Activated CD8-positive, alpha-beta memory T cell treated with anti-CD3 and anti-CD28 coated beads for 36 hours (primary cell): Measurements from ENCODE around the gene EIF4ENIF1. TPM values are rescaled to one million over a fixed set of nuclear protein-coding genes. Genes with fewer than 3 reads are reported as not detected.
"Not testable (repeated sequence)": the region's sequence is repeated elsewhere in the genome, so short reads cannot be mapped to it uniquely, and the experiment has no call there.

Source experiments
- CTCF ChIA-PET: fragments of 350-600 bp; sonication (Branson Sonifier 250); formaldehyde crosslinking; loops from one replicate; lab custom pipeline; 2021; ENCODE audit warnings: antibody characterized with exemption; lab: Charles Lee
- POLR2A ChIA-PET: fragments of 350-600 bp; sonication (Branson Sonifier 250); formaldehyde crosslinking; loops from one replicate; lab custom pipeline; 2021; ENCODE audit warnings: antibody characterized with exemption; lab: Charles Lee
- total RNA-seq, 2 experiments: library from RNA; stranded (reverse); gene quantifications; one replicate each; pipeline ENCODE4 v1.2.3, GENCODE V29; 2021

EIF4ENIF1 gene
- 10 to 100 TPM; 46.1 to 54.0 TPM for total RNA-seq

- CTCF ChIA-PET: interaction anchor here (1.0 to 1.1 kb wide), 2 partner anchors 47 to 130 kb away, joined by 3 read pairs; no protein-coding TSS in a partner anchor
- POLR2A ChIA-PET: interaction anchor here (1.0 to 1.8 kb wide), 3 partner anchors 47 to 150 kb away, joined by 3 to 4 read pairs (median 3); no protein-coding TSS in a partner anchor
These were observed at the start of gene EIF4ENIF1 for GRCh38 chr22:31489632-31490495. Gene EIF4ENIF1, minus strand, starts transcription at chr22:31489842. Its CDS starts 1,124 bp downstream, at chr22:31488718.

- ChIA-PET CTCF (interaction anchor here (0.7 to 1.1 kb wide), 4 partner anchors 13 to 48 kb away, joined by 3 to 5 read pairs (median 3); no protein-coding TSS in a partner anchor), POLR2A (interaction anchor here (0.6 kb wide), 1 partner anchor 12 kb away, joined by 3 read pairs; no protein-coding TSS in a partner anchor)
These were observed 49.2 kb upstream of the EIF4ENIF1 start for GRCh38 chr22:31538815-31539214.

DNA sequence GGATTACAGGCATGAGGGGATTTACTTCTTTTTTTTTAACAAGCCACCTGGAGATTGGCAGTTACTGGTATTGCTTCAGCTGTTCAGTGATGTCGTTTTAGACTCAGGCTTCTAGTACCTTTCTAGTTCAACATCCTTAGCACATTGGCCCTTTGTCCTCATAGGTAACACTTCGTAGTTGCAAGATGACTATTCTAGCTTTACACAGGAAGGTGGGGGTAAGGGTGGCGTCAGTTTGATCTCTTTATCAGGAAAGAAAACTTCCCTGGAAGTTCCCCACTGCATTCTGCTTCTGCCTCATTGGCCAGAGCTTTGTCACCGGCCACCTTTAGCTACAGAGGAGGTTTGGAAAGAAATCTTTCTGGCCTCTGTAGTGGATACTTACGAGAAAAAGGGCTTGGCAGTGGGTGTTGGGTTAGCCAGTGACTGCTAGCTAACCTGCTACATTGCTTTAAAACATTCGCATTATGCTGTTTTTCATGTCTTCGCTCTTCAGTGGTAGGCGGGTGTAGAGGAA lies 47.4 kb upstream of the EIF4ENIF1 start:
- ChIA-PET POLR2A (interaction anchor here (0.6 to 1.4 kb wide), 3 partner anchors 13 to 48 kb away, joined by 3 to 4 read pairs (median 3); no protein-coding TSS in a partner anchor), CTCF (interaction anchor here (1.0 to 2.8 kb wide), 3 partner anchors 11 to 48 kb away, joined by 3 to 8 read pairs (median 6); partner anchors contain the start of gene EIF4ENIF1)

GRCh38 chr22:31533374-31533773 lies 43.7 kb upstream of the EIF4ENIF1 start:
- ChIA-PET POLR2A (interaction anchor here (0.6 kb wide), 1 partner anchor 12 kb away, joined by 3 read pairs; no protein-coding TSS in a partner anchor), CTCF (no interaction called here)

DNA sequence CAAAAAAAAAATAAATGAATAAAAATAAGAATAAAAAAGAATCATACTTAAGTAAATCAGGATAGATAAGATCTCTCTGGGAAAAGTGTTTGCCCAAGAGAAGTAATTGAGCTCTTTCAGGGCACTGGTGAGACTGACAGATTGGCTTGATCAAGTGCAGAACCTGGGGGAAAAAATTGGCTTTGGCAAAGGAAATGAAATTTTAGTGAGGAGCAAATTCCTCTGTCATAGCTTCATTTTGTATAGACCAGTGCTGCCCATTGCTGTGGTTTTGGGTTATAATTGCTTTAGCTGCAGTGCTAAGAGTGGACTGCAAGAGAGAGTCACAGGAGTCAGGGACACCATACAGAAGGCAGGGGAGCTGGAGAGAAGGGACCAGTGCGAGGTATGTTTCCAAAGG lies 42.4 kb upstream of the EIF4ENIF1 start:
- POLR2A ChIA-PET: no interaction called here
- CTCF ChIA-PET: no interaction called here

DNA sequence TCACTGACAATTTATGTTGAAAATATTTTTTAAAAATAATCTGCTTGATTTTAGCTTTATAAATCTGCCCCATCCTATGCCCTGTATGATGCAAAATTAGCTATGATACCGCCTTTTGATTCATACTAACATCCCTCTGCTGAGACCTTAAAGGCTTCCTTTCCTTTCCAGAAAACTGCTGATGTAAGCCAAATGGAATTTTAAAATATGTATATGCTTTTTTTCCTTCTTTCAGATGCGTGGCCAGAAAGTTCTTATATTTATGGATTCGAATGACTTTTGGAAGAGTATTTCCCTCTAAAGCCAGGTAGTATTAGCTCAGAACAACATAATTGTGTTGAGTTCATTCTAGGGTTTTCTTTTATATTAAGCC lies 41.2 kb upstream of the EIF4ENIF1 start:
- ChIA-PET POLR2A (no interaction called here), CTCF (interaction anchor here (0.6 to 0.9 kb wide), 3 partner anchors 11 to 56 kb away, joined by 3 read pairs; no protein-coding TSS in a partner anchor)

DNA sequence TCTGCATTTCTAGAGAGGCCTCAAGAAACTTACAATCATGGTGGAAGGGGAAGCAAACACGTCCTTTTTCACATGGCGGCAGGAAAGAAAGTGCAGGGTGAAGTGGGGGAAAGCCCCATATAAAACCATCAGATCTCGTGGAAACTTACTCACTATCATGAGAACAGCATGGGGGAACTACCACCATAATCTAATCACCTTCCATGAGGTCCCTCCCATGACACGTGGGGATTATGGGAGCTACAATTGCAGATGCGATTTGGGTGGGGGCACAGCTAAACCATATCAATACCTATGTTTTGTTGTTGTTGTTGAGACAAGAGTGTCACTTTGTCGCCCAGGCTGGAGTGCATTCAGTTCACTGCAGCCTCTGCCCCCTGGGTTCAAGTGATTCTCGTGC lies 36.6 kb upstream of the EIF4ENIF1 start:
- CTCF ChIA-PET: interaction anchor here (0.8 to 1.0 kb wide), 2 partner anchors 11 to 20 kb away, joined by 3 to 8 read pairs; no protein-coding TSS in a partner anchor
- POLR2A ChIA-PET: interaction anchor here (1.0 kb wide), 1 partner anchor 13 kb away, joined by 3 read pairs; no protein-coding TSS in a partner anchor

GRCh38 chr22:31524132-31524531 lies 34.5 kb upstream of the EIF4ENIF1 start:
- CTCF ChIA-PET: interaction anchor here (1.8 kb wide), 1 partner anchor 12 kb away, joined by 6 read pairs; no protein-coding TSS in a partner anchor
- POLR2A ChIA-PET: interaction anchor here (0.6 to 1.0 kb wide), 4 partner anchors 12 to 100 kb away, joined by 3 to 7 read pairs (median 4); no protein-coding TSS in a partner anchor

DNA sequence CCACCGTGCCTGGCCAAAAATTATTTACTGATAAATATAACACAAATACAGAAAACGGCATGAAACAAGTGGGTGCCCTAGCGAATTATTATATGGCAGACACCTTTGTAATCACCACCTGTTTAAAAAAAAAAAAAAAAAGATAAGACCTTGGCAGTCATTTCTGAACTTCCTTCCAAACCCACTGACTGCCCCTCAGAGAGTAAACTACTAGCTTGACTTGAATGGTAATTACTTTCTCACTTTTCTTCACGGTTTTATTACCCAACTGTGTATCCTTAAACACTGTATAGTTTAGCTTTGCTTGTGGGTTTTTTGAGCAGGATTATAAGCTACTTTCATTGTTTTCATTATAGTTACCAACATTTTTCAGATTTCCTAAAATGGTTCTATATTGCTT lies 30.4 kb upstream of the EIF4ENIF1 start:
- ChIA-PET POLR2A (interaction anchor here (0.7 to 1.7 kb wide), 2 partner anchors 17 to 60 kb away, joined by 4 to 6 read pairs; no protein-coding TSS in a partner anchor), CTCF (interaction anchor here (0.7 to 0.9 kb wide), 2 partner anchors 9 to 10 kb away, joined by 3 to 6 read pairs; no protein-coding TSS in a partner anchor)

GRCh38 chr22:31509061-31509762 lies 19.6 kb upstream of the EIF4ENIF1 start:
- CTCF ChIA-PET: no interaction called here
- POLR2A ChIA-PET: no interaction called here

- POLR2A ChIA-PET: no interaction called here
- CTCF ChIA-PET: no interaction called here
These were observed 18.9 kb upstream of the EIF4ENIF1 start for GRCh38 chr22:31508536-31508935.

DNA sequence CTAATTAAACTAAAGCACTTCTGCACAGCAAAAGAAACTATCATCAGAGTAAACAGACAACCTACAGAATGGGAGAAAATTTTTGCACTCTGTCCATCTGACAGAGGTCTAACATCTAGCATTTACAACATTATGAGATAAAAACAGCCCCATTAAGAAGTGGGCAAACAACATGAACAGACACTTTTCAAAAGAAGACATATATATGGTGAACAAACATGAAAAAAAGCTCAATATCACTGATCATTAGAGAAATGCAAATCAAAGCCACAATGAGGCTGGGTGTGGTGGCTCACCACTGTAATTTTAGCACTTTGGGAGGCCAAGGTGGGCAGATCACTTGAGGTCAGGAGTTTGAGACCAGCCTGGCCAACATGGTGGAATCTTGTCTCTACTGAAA lies 17.9 kb upstream of the EIF4ENIF1 start:
- CTCF ChIA-PET: interaction anchor here (0.6 kb wide), 1 partner anchor 31 kb away, joined by 4 read pairs; no protein-coding TSS in a partner anchor
- POLR2A ChIA-PET: not testable (repeated sequence)

GRCh38 chr22:31504282-31504681 lies 14.6 kb upstream of the EIF4ENIF1 start:
- CTCF ChIA-PET: no interaction called here
- POLR2A ChIA-PET: no interaction called here

DNA sequence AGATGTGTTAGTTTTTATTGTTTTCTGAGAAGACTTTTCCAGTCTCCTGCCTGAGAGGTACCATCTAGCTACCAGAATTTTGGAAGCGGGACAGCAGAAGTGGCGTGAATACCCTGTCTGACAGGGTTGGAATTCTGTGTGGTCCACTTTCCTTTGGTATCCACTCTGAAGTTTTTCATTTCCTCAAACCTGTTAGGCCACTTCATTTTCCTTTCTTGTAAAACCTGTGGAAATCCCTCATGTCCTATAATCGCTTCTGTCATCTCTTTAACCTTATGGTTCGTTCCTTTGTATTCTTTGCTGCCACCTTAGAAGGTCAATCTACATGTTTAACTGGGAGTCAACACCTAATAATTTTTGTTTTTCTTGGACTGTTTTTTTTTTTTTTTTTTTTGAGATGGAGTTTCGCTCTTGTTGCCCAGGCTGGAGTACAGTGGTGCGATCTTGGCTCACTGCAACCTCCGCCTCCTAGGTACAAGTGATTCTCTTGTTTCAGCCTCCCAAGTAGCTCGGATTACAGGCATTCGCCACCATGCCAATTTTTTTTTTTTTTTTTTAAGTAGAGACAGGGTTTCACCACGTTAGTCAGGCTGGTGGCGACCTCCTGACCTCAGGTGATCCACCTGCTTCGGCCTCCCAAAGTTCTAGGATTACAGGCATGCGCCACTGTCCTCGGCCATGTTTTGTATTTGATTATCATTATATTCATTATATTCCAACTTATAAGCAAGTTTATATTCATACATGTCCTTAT lies 13.7 kb upstream of the EIF4ENIF1 start:
- ChIA-PET POLR2A (interaction anchor here (0.6 to 0.7 kb wide), 3 partner anchors 21 to 113 kb away, joined by 6 to 11 read pairs (median 7); partner anchors contain the start of gene DRG1), CTCF (no interaction called here)

GRCh38 chr22:31501738-31502137 lies 12.1 kb upstream of the EIF4ENIF1 start:
- POLR2A ChIA-PET: no interaction called here
- CTCF ChIA-PET: no interaction called here

GRCh38 chr22:31497148-31497938 lies 7.7 kb upstream of the EIF4ENIF1 start:
- ChIA-PET CTCF (no interaction called here), POLR2A (no interaction called here)

DNA sequence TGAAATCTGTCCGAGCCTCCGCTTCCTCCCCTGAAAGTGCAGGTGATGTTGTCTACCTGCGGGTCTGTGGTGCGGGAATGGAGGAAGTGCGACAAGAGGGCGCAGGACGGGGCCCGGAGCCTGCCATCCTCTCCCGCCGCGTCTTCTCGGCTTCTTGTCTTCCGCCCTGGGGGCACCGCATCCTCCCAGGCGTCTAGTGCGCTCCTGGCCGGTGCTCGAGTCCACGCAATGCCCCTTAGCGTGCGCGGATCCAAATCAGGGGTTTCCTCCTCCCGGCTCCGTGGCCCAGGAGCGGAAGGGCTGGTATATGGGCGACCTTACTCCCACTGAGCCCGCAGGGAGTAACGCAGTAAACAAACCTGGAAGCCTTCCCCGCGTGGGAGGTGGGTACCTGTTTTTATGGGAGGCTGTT lies 7.1 kb upstream of the EIF4ENIF1 start:
- CTCF ChIA-PET: interaction anchor here (1.0 kb wide), 1 partner anchor 60 kb away, joined by 3 read pairs; no protein-coding TSS in a partner anchor
- POLR2A ChIA-PET: no interaction called here
